K562 (cell line): ENCODE measurements around the gene BNIP1. TPM values are rescaled to one million over a fixed set of nuclear protein-coding genes. Genes with fewer than 3 reads are reported as not detected.

Source experiments
- C11orf30 ChIP-seq: fragments of 450-650 bp; IDR thresholded peaks from 2 replicates; pipeline ENCODE4 v1.6.1; 2016; ENCODE audit warnings: low read depth, mild to moderate bottlenecking
- HCFC1 ChIP-seq: IDR thresholded peaks from 2 replicates; pipeline ENCODE4 v1.6.1; 2012; ENCODE audit warnings: low read depth, low read length, improper control_type of control experiment
- JUND ChIP-seq, 2 experiments: IDR thresholded peaks; 2 replicates in 1 of 2; 3 replicates in 1 of 2; pipeline ENCODE4 v1.6.1; 2011; ENCODE audit warnings: borderline replicate concordance in 2 of 2, low read depth in 2 of 2, low read length in 2 of 2, improper control_type of control experiment in 1 of 2, missing biosample characterization in 1 of 2, missing genetic modification characterization in 1 of 2, missing genetic modification reagents in 1 of 2
- POLR2AphosphoS5 ChIP-seq: IDR thresholded peaks from 2 replicates; pipeline ENCODE4 v1.6.1; 2011; ENCODE audit warnings: mild to moderate bottlenecking, low read depth, low read length, moderate library complexity; ENCODE audit not compliant: control insufficient read depth, insufficient read depth
- RBM17 ChIP-seq: fragments of 200-400 bp; formaldehyde crosslinking; IDR thresholded peaks from 2 replicates; pipeline ENCODE4 v1.6.1; 2017; ENCODE audit warnings: low read depth, mild to moderate bottlenecking, low read length, borderline replicate concordance
- RFX5 ChIP-seq: IDR thresholded peaks from 2 replicates; pipeline ENCODE4 v1.6.1; 2011; ENCODE audit warnings: low read depth, mild to moderate bottlenecking, improper control_type of control experiment, low read length
- RFX7 ChIP-seq: fragments of 250-450 bp; sonication (Bioruptor Pico); IDR thresholded peaks from 2 replicates; pipeline ENCODE4 v1.5.1; 2021; ENCODE audit warnings: mild to moderate bottlenecking
- SMC3 ChIP-seq: conservative IDR thresholded peaks from 2 replicates; pipeline ENCODE4 v1.6.1; 2011; ENCODE audit warnings: low read depth, low read length, improper control_type of control experiment; ENCODE audit not compliant: insufficient read depth
- ZBTB1 ChIP-seq: sonication (generic); formaldehyde crosslinking; IDR thresholded peaks from 2 replicates; pipeline ENCODE4 v1.8.1; 2023; ENCODE audit warnings: missing genetic modification reagents, low read depth, mild to moderate bottlenecking, borderline replicate concordance
- ZNF146 ChIP-seq: IDR thresholded peaks from one replicate; pipeline ENCODE4 v1.6.1; 2018; ENCODE audit warnings: missing compliant biosample characterization; ENCODE audit not compliant: unreplicated experiment
- ZNF224 ChIP-seq: sonication (generic); formaldehyde crosslinking; IDR thresholded peaks from 2 replicates; pipeline ENCODE4 v1.8.0; 2022; ENCODE audit warnings: mild to moderate bottlenecking, missing genetic modification reagents
- ZNF274 ChIP-seq: IDR thresholded peaks from 2 replicates; pipeline ENCODE4 v1.6.1; 2011; ENCODE audit warnings: low read depth, mild to moderate bottlenecking, low read length, moderate library complexity, borderline replicate concordance
- ZNF444 ChIP-seq: fragments of 250-450 bp; sonication (Bioruptor Pico); IDR thresholded peaks from 2 replicates; pipeline ENCODE4 v1.4.0; 2020; ENCODE audit warnings: mild to moderate bottlenecking, moderate library complexity
- polyA plus RNA-seq, 8 experiments: library from polyadenylated mRNA; depleted of rRNA in 4 of 8; stranded (reverse) in 5 of 8; unstranded in 3 of 8; fragments of >200 nt; fragmentation: Nextera tagmentation in 2 of 8; fragmentation: Illumina TruSeq in 1 of 8; extraction: Ambion mirVana in 2 of 8; extraction: Trizol in 1 of 8; gene quantifications; 2 replicates each; pipeline versions ENCODE4 v1.2.1 to v1.2.3, GENCODE V29; 2011 to 2014; ENCODE audit warnings: inconsistent platforms in 1 of 8, missing spikeins in 1 of 8
- total RNA-seq, 7 experiments: library from RNA; depleted of rRNA in 6 of 7; stranded (reverse); fragments of >200 nt in 6 of 7; fragmentation: Illumina TruSeq in 2 of 7; extraction: Trizol in 2 of 7; gene quantifications; 2 replicates each; pipeline versions ENCODE4 v1.2.1 to v1.2.3, GENCODE V29; 2011 to 2021; ENCODE audit warnings: low replicate concordance in 1 of 7
- TF ChIP-seq, protein P1 (sequence below), 2 experiments: fragments of 450-650 bp; formaldehyde crosslinking in 1 of 2; IDR thresholded peaks; 2 replicates each; pipeline versions ENCODE4 v1.4.0 to v1.6.1; 2014 to 2020; ENCODE audit warnings: mild to moderate bottlenecking in 2 of 2, borderline replicate concordance in 1 of 2, low read depth in 1 of 2
- TF ChIP-seq, protein P2 (sequence below): fragments of 450-650 bp; IDR thresholded peaks from 2 replicates; pipeline ENCODE4 v1.7.0; 2016; ENCODE audit warnings: borderline replicate concordance

Gene BNIP1
- total and polyA plus RNA-seq, 9 of the 15 experiments (the other 6 are each of a cell fraction or from before 2014, with no cell fraction given): 18.8 to 65.0 (median 26.2) TPM

DNA sequence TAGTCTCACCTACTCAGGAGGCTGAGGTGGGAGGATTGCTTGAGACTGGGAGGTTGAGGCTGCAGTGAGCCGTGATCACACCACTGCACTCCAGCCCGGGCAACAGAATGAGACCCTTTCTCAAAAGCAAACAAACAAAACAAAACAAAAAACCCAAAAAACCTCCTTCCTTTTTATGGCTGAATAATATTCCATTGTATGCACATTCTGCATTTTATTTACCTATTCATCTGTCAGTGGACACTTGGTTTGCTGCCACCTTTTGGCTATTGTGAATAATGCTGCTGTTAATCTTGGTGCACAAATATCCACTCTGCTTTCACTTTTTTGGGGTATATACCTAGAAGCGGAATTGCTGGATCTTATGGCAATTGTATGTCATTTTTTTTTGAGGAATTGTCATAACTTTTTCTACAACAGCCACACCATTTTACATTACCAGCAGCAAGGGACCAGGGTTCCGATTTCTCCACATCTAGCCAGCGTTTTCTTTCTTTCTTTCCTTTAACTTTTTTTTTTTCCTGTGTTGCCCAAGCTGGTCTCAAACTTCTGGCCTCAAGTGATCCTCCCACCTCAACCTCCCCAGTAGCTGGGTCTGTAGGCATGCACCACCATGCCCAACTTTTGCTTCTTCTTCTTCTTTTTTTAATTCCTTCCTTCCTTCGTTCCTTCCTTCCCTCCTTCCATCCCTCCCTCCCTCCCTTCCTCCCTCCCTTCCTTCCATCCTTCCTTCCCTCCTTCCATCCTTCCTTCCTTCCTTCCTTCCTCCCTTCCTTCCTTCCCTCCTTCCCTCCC is 60.1 kb downstream of the BNIP1 start (continued):
- TF ChIP-seq, protein P1, sequence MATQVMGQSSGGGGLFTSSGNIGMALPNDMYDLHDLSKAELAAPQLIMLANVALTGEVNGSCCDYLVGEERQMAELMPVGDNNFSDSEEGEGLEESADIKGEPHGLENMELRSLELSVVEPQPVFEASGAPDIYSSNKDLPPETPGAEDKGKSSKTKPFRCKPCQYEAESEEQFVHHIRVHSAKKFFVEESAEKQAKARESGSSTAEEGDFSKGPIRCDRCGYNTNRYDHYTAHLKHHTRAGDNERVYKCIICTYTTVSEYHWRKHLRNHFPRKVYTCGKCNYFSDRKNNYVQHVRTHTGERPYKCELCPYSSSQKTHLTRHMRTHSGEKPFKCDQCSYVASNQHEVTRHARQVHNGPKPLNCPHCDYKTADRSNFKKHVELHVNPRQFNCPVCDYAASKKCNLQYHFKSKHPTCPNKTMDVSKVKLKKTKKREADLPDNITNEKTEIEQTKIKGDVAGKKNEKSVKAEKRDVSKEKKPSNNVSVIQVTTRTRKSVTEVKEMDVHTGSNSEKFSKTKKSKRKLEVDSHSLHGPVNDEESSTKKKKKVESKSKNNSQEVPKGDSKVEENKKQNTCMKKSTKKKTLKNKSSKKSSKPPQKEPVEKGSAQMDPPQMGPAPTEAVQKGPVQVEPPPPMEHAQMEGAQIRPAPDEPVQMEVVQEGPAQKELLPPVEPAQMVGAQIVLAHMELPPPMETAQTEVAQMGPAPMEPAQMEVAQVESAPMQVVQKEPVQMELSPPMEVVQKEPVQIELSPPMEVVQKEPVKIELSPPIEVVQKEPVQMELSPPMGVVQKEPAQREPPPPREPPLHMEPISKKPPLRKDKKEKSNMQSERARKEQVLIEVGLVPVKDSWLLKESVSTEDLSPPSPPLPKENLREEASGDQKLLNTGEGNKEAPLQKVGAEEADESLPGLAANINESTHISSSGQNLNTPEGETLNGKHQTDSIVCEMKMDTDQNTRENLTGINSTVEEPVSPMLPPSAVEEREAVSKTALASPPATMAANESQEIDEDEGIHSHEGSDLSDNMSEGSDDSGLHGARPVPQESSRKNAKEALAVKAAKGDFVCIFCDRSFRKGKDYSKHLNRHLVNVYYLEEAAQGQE (IDR thresholded peaks at IDR 0.05; ENCODE audit: borderline replicate concordance): peak; percentile 50; the same call in 1 of the 2 replicates
- TF ChIP-seq, protein P1 (CRISPR knock-in tag; IDR thresholded peaks at IDR 0.05; ENCODE audit: low read depth): no peak
- peak; percentile 37; the same call in 1 of the 2 replicates for TF ChIP-seq C11orf30
- no peak for TF ChIP-seq HCFC1
- TF ChIP-seq RBM17: no peak
- no peak for TF ChIP-seq RFX5
- TF ChIP-seq ZNF274: no peak
- no peak for TF ChIP-seq ZNF224 (CRISPR knock-in tag)
- no peak for TF ChIP-seq ZNF444 (CRISPR knock-in tag)
- TF ChIP-seq, protein P2, sequence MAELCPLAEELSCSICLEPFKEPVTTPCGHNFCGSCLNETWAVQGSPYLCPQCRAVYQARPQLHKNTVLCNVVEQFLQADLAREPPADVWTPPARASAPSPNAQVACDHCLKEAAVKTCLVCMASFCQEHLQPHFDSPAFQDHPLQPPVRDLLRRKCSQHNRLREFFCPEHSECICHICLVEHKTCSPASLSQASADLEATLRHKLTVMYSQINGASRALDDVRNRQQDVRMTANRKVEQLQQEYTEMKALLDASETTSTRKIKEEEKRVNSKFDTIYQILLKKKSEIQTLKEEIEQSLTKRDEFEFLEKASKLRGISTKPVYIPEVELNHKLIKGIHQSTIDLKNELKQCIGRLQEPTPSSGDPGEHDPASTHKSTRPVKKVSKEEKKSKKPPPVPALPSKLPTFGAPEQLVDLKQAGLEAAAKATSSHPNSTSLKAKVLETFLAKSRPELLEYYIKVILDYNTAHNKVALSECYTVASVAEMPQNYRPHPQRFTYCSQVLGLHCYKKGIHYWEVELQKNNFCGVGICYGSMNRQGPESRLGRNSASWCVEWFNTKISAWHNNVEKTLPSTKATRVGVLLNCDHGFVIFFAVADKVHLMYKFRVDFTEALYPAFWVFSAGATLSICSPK: no peak
- TF ChIP-seq ZBTB1 (CRISPR knock-in tag): no peak
- peak; percentile 92 for TF ChIP-seq ZNF146 (CRISPR knock-in tag)
- peak; percentile 50 for TF ChIP-seq SMC3
- TF ChIP-seq JUND (IDR thresholded peaks at IDR 0.05; ENCODE audit: borderline replicate concordance, low read depth, low read length): no peak
- TF ChIP-seq JUND (tag; IDR thresholded peaks at IDR 0.05; ENCODE audit: borderline replicate concordance, low read depth, low read length): no peak
- no peak for TF ChIP-seq POLR2AphosphoS5
- TF ChIP-seq RFX7 (CRISPR knock-in tag): no peak
